Ovary (tissue), 3 donors: ENCODE data around the gene HDGFL2.

Experiments used
- EP300 ChIP-seq: sonication (generic); formaldehyde crosslinking; IDR thresholded peaks from one replicate; pipeline ENCODE4 v1.6.1; 2017; ENCODE audit warnings: antibody characterized with exemption
- POLR2A ChIP-seq: fragments of 450-650 bp; IDR thresholded peaks from one replicate; pipeline ENCODE4 v1.6.1; 2017; ENCODE audit warnings: antibody characterized with exemption, mild to moderate bottlenecking, moderate library complexity
- TF ChIP-seq, protein P1 (sequence below), 3 donors: fragments of 450-650 bp in 2 of 3; fragments of 200-600 bp in 1 of 3; IDR thresholded peaks; one replicate each; pipeline versions ENCODE4 v1.5.1 to v1.8.0; 2016 to 2022; ENCODE audit warnings: antibody characterized with exemption in 3 of 3, mild to moderate bottlenecking in 1 of 3
- donor health status: DM: no; HTN: no; CAD: no.

DNA sequence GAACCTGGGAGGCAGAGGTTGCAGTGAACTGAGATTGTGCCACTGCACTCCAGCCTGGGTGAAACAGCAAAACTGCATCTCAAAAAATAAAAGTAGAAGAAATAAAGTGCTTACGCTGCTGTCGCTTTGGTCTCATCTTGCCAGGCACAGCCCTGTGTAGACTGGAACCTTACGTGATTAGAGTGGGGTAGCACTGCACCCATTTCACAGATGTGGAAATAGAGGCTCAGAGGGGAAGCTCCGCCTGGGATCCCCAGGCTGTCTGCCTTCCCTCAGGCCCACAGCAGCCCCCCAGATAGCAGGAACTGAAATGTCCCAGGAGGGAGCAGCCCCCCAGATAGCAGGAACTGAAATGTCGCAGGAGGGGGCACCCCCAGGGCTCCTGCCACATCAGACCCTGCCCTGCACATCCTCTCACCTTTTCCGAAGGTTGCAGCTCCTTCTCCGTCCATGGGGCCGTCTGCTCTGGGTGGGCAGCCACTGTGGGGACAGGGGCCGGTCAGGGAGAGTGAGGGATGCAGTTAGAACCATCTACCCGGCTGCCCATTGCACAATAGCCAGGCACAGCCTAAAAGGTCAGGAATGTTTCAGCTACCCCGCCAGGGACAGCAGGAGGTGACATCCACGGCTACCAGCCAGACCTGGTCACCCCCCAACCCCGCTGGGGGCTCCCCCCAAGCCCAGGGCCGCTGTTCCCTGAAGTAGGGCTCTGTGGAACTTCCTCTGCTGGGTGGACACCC is 44.3 kb downstream of the HDGFL2 start:
- TF ChIP-seq POLR2A: no peak
- TF ChIP-seq, protein P1, sequence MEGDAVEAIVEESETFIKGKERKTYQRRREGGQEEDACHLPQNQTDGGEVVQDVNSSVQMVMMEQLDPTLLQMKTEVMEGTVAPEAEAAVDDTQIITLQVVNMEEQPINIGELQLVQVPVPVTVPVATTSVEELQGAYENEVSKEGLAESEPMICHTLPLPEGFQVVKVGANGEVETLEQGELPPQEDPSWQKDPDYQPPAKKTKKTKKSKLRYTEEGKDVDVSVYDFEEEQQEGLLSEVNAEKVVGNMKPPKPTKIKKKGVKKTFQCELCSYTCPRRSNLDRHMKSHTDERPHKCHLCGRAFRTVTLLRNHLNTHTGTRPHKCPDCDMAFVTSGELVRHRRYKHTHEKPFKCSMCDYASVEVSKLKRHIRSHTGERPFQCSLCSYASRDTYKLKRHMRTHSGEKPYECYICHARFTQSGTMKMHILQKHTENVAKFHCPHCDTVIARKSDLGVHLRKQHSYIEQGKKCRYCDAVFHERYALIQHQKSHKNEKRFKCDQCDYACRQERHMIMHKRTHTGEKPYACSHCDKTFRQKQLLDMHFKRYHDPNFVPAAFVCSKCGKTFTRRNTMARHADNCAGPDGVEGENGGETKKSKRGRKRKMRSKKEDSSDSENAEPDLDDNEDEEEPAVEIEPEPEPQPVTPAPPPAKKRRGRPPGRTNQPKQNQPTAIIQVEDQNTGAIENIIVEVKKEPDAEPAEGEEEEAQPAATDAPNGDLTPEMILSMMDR (IDR thresholded peaks at IDR 0.05): no peak
- TF ChIP-seq EP300: no peak
